NCI-H1105 (cell line): ENCODE measurements around the gene RCAN1.

Experiments used
- DNase-seq: peaks from one replicate; lab custom pipeline; 2025; lab: John Stamatoyannopoulos, UW

The RCAN1 gene

GRCh38 chr21:34598931-34599400, 15.9 kb downstream of the RCAN1 start:
- DNase-seq: no peak

DNA sequence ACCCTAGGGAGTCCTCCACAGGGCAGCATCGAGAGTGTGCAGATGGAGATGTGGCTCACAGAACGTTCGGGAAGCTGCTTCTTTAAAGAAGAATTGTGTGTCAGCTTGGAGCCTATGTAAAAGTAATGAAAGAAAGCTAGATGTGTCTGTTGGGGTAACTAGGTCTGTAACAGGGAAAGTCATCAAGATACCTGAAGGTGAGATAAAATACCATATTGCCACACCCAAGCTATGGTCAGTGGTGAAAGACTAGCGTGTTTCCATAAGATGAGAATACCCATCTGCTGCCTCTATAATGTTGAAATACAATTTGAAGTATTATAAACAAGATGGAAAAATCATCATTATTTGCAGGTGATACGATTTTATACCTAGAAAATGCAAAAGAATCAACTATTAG, 17.5 kb downstream of the RCAN1 start:
- no peak for DNase-seq

DNA sequence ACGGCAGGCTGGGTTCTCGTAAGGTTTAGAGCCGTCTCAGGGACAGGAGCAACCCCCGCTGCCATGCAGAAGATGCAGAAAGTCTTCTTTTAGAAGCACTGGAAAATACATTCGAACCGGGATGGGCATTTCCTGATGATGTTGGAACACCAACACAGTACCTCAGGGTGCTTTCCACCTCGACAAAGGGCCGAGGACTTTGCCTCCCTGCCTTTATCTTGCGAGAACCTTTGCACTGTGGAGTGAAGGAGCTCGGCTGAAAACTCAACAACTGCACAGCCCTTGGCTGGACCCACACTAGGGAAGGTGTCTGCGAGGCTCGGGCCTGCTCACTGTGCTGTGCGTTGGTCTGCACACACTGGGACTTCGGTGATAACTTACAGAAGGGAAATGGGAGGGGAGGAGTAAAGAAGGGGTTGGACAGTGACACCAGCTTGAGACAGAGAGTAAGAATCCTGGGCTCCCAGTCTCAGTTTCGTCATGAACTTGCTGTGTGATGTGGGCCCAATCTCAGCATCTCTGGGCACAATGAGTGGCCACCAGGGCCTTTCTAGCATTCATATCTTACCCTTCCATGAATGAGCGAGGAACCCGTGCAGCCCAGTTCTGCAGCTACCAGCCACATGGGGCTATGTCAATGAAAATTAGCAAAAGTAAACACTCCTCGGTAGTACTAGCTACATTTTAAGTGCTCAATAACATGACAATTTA, 18.2 kb downstream of the RCAN1 start:
- no peak for DNase-seq

DNA sequence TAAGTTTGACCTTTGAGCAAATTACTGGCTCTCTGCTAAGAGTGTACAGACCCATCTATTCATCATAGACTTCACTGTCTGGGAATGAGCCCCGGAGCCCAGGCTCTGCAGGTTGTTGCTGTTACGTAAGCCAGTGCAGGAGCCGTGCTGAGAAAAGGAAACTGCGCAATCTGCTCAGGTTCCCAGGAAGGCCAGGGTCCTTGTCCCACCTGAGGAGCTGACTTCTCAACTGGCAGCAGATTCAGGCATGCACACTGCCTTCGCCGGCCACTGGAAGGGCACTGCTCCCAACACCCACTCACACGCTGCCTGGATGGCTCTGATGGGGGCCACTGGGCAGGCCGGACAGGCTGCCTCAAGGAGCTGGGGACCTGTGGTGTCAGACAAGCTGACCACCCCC, 19.5 kb downstream of the RCAN1 start:
- no peak for DNase-seq

- DNase-seq: no peak
These were observed 20.2 kb downstream of the RCAN1 start for GRCh38 chr21:34594566-34595234.

DNA sequence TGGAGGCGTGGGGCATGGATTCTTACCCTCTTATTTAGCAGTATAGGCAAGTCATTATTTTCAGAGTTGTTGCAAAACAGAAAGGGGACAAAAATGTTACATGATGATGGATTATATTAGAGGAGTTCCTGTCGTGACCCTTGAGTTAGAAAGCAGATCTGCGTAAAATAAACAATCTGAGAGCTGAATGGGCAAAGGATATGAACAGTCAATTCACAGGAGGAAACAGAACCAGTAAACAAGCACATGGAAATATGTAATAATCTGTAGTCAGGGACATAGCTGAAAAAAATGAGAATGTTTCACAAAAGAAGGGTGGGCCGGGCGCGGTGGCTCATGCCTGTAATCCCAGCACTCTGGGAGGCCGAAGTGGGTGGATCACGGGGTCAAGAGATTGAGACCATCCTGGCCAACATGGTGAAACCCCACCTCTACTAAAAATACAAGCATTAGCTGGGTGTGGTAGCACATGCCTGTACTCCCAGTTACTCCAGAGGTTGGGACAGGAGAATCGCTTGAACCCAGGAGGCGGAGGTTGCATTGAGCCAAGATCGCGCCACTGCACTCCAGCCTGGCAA, 20.9 kb downstream of the RCAN1 start:
- no peak for DNase-seq

- peak; percentile 93 for DNase-seq
These were observed 21.5 kb downstream of the RCAN1 start for GRCh38 chr21:34593423-34593822.

GRCh38 chr21:34592120-34592955, 22.6 kb downstream of the RCAN1 start:
- DNase-seq: no peak

DNA sequence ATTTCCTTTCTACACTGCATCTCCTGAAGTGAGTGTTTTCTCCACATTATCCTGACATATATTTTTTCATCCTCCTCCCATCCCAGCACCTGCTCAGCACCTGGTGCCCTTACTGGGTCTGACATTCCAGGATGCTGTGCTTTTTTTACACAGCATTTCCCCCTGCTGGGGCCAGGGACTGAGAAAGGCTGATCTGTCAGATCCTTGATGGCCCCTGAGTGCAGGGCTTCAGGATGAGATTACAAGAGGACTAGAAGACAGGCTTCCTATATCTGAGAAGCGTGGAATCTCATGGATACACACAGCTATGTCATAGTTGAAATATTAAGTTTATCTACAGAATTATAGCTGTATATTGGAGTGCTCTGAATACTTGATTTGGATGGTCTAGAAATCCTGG, 24.4 kb downstream of the RCAN1 start:
- peak; percentile 46 for DNase-seq

DNA sequence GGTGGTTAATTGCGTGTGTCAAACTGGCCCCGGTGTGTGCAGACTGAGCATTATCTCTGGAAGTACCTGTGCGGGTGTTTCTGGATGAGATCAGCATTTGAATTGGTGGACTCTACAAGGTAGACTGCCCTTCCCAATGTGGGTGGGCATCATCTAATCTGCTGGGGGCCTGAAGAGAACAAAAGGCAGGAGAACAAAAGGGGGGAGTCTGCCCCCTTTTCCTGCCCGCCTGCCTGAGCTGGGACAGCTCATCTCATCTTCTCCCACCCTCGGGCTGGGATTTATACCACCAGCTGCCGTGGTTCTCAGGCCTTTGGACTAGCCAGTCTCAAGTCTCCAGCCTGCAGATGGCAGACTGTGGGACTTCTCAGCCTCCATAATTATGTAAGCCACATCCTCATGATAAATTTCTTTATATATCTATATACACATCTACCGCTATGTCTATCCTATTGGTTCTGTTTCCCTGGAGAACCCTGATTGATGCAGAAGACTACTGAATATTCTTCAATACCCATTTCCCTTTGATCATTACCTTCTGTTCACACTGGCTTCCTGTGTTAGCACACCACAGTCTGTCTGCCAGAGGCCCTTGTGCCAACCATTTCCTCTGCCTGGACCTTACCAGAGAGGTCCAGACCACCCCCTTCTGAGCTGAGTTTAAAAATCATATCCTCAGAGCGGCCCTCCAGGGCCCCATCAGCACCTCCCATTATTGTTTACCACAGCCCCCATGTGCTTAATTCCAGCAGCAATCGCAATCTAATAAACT, 25.2 kb downstream of the RCAN1 start:
- DNase-seq: no peak

GRCh38 chr21:34583926-34584563, 30.9 kb downstream of the RCAN1 start:
- DNase-seq: no peak

DNA sequence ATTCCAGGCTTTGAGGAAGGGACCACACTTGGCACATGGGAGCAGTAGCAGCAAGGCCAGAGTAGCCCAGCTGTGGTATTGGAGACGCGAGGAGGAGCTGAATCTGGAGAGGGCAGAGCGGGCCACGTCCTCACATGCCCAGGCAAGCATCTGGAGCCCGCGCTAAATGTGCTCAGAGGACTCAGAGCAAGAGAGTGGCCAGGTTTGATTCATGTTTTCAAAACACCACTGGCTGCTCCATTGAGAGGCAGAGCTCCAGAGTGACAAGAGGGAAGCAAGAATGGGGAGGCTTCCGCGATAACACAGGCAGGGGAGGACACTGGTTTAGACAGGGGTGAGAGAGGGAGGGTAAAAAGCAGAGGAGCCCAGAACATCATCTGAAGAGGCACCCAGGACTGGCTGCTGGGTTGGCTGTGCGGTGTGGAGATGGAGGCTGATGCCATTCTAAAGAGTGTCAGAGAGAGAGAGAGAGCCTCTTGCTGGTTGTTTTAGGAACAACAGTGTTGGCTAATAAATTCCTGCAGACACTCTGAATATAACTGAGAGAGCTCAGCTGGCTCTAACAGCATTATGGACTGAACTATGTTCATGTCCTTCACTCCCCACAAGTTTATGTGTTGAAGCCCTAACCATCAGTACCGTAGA, 32.3 kb downstream of the RCAN1 start:
- DNase-seq: no peak

DNA sequence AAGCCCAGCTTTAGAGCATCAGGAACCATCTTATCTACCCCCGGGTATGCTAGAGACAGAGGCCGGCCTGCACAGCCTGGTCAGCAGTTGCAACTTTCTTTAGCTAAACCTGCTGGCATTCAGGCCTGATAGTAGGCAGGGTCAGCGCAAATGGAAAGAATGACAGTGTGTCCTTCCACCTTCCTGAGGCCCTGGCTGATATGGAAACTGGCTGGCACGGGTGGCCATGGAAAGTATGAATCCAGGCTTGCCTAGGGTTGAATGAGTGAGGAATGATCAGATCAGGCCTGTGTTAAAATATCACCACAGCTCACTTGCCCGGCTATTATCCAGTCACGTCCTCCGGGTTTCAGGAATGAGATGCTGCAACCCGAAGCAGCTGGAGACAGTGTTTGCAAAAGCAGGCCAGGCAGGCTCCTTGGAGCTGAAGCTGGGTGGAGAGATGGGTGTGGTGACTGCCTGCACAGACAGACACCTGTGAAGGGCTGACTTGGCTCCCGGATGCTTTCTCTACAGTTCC, 34.7 kb downstream of the RCAN1 start:
- no peak for DNase-seq

DNA sequence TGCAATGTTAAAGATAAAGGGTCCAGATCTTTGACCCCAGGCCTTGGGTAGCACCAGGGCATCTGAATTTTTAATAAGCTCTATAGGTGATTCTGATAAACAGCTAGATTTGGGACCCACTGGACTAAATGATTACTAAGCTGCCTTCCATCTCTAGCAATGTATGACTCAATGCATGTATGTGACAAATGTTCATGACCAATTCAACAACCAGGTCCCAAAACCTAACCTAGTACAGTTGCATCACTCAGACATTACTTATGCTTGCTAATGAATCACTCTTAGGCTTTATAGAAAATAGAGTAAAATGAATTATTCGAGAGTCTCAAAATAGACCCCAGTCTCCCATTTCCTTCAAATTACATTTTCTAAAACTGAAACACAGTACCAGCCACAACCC, 35.5 kb downstream of the RCAN1 start:
- DNase-seq: no peak

GRCh38 chr21:34576041-34576511, 38.8 kb downstream of the RCAN1 start:
- DNase-seq: no peak

DNA sequence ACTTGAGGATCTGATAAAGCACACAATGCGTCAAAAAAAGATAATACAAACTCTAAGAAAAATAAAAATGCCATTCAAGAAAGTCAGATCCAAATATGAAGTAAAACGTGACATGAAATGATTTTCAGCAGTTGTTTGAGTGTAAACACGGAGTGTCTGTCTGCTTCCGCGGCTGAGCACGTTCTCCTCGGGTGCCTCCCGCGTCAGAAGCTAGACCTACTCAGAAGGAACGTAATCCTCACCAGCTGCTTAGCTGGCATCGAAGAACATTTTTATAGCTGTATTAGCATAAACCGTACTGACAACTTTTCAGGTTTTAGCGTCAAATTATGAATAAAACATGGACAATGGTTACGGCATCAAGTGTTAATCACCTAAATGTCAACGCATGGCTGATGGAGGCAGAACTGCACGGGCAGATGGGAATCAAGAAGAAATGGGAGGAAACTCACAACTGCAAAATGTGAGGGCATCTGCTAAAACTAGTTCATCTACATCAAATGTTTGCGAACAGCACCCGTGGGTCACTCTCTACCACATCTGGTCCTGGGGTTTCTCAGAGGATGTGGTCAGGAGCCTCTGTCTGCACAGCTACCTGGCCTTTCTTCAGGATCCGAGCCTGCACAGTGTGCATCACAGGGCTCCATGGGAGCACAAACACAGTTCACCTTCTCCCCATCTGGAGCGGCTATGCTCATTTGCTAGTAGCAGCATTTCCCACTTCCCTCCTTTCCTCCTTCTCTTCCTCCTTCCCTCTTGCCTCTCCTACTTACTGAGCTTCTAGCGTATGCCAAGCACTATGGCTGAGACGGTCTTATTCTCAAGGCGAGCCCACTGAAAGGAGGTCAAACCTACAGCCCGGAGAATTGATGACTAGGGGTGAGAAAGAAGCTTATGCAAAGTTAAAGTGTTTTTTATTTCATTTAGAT, 40.0 kb downstream of the RCAN1 start:
- no peak for DNase-seq

DNA sequence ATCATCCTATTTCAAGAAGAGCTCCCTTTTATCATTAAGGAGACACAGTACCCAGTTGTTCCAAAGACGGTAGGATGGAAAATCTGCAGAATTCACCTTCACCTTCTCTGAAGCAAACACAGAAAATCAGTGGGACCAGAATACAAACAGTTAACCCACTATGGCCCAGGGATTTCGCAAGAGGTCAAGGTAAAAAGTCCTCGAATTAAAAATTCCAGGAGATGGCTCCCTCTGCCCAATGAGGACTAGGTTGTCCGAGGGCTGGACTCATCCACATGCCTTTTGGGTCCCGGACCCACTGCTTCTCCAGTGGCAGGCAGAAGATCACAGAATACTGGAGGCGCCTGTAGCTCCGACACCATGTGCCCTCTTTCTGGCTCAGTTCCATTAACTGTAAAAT, 42.9 kb downstream of the RCAN1 start:
- DNase-seq: no peak

DNA sequence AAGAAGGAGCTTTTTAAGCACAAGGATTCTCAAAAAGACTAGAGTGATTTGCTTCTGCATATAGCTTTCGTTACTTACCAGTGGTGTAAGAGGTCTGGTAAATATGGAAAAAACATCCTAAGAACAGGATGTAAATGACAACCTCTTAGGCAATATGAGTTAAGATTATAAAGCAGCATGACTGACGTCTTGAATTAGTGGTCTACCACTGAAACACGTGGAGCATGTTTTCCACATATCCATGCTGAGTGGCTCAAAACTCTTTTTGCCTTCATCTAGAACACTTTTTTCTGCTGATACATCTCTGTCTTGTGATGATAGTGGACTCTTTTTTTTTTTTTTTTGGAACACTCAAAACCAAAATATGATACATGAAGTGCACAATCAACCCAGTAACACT, 44.6 kb downstream of the RCAN1 start:
- DNase-seq: no peak

GRCh38 chr21:34569381-34569979, 45.4 kb downstream of the RCAN1 start:
- no peak for DNase-seq
